Measurements from ENCODE around the gene DISP1.

The DISP1 gene, protein sequence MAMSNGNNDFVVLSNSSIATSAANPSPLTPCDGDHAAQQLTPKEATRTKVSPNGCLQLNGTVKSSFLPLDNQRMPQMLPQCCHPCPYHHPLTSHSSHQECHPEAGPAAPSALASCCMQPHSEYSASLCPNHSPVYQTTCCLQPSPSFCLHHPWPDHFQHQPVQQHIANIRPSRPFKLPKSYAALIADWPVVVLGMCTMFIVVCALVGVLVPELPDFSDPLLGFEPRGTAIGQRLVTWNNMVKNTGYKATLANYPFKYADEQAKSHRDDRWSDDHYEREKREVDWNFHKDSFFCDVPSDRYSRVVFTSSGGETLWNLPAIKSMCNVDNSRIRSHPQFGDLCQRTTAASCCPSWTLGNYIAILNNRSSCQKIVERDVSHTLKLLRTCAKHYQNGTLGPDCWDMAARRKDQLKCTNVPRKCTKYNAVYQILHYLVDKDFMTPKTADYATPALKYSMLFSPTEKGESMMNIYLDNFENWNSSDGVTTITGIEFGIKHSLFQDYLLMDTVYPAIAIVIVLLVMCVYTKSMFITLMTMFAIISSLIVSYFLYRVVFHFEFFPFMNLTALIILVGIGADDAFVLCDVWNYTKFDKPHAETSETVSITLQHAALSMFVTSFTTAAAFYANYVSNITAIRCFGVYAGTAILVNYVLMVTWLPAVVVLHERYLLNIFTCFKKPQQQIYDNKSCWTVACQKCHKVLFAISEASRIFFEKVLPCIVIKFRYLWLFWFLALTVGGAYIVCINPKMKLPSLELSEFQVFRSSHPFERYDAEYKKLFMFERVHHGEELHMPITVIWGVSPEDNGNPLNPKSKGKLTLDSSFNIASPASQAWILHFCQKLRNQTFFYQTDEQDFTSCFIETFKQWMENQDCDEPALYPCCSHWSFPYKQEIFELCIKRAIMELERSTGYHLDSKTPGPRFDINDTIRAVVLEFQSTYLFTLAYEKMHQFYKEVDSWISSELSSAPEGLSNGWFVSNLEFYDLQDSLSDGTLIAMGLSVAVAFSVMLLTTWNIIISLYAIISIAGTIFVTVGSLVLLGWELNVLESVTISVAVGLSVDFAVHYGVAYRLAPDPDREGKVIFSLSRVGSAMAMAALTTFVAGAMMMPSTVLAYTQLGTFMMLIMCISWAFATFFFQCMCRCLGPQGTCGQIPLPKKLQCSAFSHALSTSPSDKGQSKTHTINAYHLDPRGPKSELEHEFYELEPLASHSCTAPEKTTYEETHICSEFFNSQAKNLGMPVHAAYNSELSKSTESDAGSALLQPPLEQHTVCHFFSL (N-terminal part only)

DNA sequence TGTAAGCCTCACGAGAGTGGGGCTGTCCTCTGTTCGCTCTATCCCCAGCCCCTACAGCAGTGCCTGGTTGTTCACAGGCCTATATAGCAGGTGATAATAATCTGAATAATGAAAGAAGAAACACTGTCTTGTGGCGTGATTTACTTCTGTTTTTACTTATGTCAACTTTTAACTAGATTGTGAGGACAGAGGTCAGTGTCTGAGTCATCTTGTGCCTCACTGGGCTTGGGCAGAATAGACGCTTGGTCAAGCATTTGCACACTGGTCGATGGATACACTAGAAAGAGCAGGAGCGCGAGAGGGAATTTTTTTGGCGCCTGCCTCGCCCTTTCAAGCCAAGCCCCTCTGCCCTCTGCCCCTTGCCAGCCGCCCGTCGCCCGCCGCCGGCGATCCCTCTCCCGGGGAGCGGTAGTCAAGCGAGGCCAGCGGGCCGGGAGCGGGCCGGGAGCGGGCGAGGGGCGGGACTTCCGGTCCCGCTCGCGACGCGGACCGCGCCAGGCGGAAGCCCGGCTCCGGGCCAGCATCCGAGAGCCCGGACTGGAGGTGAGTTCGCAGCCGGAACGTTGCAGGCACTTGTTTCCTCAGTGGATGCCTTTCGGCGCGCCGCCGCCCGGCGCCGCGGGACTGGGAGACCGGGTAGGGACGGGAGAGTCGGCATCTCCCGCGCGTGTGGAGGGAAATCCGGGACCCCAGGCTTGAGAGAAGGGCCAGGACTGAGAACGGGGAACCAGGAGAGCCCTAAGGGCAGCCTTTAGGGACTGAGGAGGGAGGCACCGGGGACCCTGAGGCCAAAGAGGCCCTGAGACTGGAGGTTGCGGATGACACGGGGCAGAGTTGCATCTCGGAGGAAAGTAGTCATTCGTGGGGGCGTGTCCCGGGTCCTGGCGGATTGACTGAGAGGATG lies at the start of gene DISP1:
TSS of gene DISP1 (plus strand) at position 504 of the 904 bp plus-strand sequence. CDS start 127,785 bp downstream, outside the sequence.
- DNase-seq (ENCODE audit: low spot score): peak; percentile 82

DNA sequence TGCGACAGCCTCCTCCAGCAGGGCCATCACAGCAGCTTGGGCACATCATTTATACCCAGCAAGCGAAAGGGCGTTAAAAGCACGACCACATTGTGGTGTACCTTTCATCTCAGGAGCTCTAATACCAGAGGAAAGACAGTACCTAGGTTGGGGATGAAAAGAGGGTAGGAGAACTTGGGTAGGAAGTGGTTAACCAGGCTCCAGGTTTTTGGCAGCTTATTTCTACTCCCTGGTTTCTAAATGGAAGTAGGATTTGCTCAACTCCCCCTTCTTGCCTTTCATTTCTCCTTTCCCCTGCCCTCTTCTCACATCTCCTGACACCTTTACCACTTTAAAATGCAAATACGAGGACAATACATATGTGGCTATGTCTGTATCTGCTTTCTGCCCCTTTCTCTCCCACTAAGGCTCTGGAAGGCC lies 47.7 kb upstream of the DISP1 start:
- no peak for DNase-seq (ENCODE audit: low spot score)

- no peak for DNase-seq (ENCODE audit: low spot score)
Observed at GRCh38 chr1:222768592-222768991, 46.2 kb upstream of the DISP1 start.

DNA sequence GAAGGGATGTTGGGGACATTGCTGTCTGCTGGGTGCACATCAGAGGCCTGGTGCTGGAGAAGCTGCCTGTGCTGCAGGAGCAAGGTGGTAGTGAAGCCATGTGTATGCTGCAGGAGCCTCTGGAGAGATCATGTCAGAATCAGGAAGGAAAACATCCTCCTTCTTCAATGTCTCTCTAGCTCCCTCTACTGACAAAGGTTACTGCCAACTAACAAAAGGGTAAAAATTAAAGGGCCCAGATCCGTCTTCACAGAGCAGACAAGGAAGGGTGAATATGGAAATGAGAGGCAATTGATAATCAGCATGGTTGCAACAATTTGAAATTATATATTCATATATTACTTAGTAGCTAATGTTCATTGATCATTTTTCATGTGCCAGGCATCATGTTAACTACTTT lies 45.7 kb upstream of the DISP1 start:
- no peak for DNase-seq (ENCODE audit: low spot score)

- DNase-seq (ENCODE audit: low spot score): no peak
Observed at GRCh38 chr1:222769971-222770620, 44.7 kb upstream of the DISP1 start.

- DNase-seq (ENCODE audit: low spot score): peak; percentile 47
Observed at GRCh38 chr1:222772996-222773379, 41.9 kb upstream of the DISP1 start.

DNA sequence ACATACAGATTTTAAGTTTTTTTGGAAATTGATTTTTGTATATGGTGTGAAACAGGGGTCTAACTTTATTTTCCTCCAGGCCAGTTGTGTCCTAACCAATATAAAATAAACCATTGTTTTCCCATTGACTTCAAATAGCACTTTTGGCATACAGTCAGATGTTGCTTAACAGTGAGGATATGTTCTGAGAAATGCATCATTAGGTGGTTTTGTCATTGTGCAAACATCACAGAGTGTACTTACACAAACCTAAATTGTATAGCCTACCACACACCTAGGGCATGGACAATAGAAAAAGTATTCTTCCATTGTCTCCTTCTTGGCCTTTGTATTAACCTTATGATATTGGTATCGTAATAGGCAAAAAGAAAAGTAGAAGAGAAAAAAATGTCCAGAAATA lies 37.4 kb upstream of the DISP1 start:
- DNase-seq (ENCODE audit: low spot score): no peak

DNA sequence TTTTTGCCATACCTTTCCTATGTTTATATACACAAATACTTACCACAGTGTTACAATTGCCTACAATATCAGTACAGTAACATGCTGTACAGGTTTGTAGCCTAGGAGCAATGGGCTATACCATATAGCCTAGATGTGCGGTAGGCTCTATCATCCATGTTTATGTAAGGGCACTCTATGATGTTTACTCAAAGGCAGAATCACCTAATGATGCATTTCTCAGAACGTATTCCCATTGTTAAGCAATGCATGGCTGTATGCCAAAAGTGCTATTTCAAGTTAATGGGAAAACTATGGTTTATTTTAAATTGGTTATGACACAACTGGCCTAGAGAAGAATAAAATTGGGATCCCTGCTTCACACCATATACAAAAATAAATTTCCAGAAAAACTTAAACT lies 36.9 kb upstream of the DISP1 start:
- no peak for DNase-seq (ENCODE audit: low spot score)

DNA sequence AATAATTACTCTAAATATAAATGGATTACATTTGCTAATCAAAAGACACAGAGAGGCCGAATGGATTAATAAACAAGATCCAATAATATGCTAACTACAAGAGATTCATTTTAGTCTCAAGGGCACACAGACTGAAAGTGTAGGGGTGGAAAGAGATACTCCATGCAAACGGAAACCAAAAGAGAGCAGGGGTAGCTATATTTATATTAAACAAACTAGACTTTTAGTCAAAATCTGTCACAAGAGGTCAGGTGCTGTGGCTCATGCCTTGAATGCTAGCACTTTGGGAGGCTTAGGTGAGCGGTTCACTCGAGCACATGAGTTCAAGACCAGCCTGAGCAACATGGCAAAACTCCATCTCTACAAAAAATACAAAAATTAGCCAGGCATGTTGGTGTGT lies 33.6 kb upstream of the DISP1 start:
- DNase-seq (ENCODE audit: low spot score): no peak

DNA sequence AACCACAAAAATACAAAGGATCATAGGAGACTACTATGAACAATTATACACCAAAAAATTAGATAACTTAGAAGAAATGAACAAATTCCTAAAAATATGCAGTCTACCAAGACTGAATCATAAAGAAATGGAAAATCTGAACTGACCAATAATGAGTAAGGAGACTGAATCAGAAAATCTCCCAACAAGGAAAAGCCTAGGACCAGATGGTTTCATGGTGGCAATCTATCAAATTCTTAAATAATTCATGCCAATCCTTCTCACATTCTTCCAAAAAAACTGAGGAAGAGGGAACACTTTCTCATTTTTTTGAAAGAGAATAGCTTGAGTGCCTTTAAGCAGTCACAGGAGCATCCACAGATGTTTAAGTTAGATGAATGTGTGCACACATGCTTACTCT lies 31.8 kb upstream of the DISP1 start:
- no peak for DNase-seq (ENCODE audit: low spot score)

DNA sequence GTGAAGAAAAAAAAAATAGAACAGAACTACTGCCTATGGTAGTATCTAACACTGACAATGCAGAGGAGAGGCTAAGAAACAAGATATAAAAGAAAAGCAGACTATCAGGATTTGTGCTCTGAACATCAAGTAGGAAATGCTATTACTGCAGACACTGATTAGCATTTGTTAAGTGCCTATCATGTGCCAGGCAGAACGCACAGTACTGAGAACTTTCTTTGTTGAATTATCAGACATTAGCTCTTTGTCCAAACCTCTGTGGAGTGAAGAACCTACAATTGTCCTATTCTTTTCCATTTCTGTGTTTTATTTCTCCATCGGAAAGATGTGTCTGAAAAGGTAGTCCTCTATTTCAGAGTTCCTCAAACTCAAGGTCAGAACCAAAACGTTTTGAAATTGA lies 30.5 kb upstream of the DISP1 start:
- DNase-seq (ENCODE audit: low spot score): no peak

GRCh38 chr1:222784916-222785315 lies 29.9 kb upstream of the DISP1 start:
- DNase-seq (ENCODE audit: low spot score): no peak

- DNase-seq (ENCODE audit: low spot score): no peak
Observed at GRCh38 chr1:222785529-222785928, 29.3 kb upstream of the DISP1 start.

- DNase-seq (ENCODE audit: low spot score): no peak
Observed at GRCh38 chr1:222786121-222786520, 28.7 kb upstream of the DISP1 start.

GRCh38 chr1:222787729-222788128 lies 27.1 kb upstream of the DISP1 start:
- no peak for DNase-seq (ENCODE audit: low spot score)

DNA sequence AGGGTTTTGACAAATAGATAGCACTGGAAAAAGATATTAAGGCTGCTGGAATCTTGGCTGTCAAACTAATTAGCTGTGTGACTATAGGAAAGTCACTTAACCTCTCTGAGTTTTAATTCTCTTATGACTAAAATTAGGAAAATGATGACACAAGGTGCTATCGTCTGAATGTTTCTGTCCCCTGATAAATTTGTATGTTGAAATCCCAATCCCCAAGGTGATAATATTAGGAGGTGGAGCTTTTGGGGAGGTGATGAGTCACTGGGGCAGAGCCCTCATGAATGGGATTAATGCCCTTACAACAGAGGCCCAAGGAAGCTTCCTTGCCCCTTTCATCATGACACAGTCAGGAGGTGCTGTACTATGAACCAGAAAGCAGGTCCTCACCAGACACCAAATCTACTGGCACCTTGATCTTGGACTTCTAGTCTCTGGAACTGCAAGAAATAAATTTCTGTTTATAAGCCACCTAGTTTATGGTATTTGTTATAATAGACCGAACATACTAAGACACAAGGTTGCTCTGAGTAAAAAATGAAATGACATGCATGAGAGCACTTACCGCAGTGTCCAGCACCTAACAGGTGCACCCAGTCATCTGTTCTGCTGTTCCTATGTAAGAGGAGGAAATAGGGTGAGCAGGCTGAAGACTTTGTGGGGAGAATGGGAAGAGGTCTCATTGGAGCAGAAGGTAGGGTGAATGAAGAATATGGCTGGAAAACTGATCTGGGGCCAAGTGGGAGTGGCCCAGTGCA lies 26.3 kb upstream of the DISP1 start:
- DNase-seq (ENCODE audit: low spot score): no peak

GRCh38 chr1:222790115-222790514 lies 24.7 kb upstream of the DISP1 start:
- DNase-seq (ENCODE audit: low spot score): no peak

- no peak for DNase-seq (ENCODE audit: low spot score)
Observed at GRCh38 chr1:222790520-222790919, 24.3 kb upstream of the DISP1 start.

DNA sequence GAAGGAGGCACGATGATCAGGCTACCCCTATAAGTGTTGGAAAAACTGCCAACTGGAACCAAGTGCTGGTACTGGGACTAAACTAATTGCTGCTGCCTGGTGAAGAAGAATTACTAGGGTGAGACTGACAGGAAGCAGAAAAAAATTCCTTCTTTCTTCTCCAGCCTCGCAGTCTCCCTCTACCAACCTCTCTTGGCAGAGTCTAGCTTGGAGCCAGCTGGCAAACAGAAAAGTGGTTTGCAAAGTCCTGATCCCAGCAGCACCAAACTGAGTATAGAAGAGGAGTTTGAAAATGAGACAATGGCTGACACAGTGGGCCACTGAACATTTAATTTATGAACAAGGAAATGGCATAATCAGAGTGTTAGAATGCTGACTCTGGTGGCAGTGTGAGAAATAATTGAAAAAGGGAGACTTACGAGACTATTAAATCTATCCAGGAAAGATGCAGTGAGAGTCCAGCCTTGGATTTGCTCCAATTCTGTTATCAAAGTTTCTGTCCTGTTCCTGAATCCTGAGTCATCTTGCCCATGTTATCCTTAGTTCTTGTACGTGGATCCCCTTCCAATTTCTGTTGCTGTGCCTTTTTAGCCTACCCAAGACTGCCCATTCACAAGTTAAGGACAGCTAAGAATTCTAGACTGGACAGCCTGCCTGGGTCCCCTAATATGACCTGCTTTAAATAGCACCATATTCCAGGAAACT lies 23.7 kb upstream of the DISP1 start:
- DNase-seq (ENCODE audit: low spot score): no peak

All from germinal center (tissue), 1 donor.